K562 (cell line): ENCODE data around the gene RBM45. TPM values are rescaled to one million over a fixed set of nuclear protein-coding genes. Genes with fewer than 3 reads are reported as not detected.

Source experiments
- ATAC-seq: fragments of 200-7000 bp; cut with Tn5 transposase; 3 replicates; pipeline ENCODE4 v1.9.1; 2020; ENCODE audit warnings: moderate library complexity
- BruUV-seq: library from RNA; stranded (reverse); fragments of 400-500 nt; replicated peaks from 2 replicates; lab custom pipeline; 2021; lab: Mats Ljungman, UMichigan
- CTCF ChIA-PET: fragments of 300-600 bp; formaldehyde crosslinking; extraction: SDS; loops from one replicate; lab custom pipeline; 2021; ENCODE audit warnings: low intra/inter-chr PET ratio; lab: Yijun Ruan, JAX
- POLR2A ChIA-PET: fragments of 300-600, 350-650 bp; sonication (Branson Sonifier 250); formaldehyde crosslinking; extraction: SDS; loops from one replicate; lab custom pipeline; 2021; ENCODE audit warnings: antibody characterized with exemption, inconsistent platforms; lab: Yijun Ruan, JAX
- DNase-seq, 4 experiments: peaks; one replicate each; pipeline versions ENCODE4 v3.0.0 to v3.0.0-alpha.2; 2011 to 2018; ENCODE audit warnings: low spot score in 3 of 4, mixed read lengths in 3 of 4; ENCODE audit errors: extremely low read depth in 1 of 4
- FAIRE-seq: peaks from 2 replicates; lab custom pipeline; 2011; peaks lifted over from hg19 to GRCh38; lab: Jason Lieb, UNC
- H2AFZ ChIP-seq: 2 replicates; pipeline ENCODE4 v1.6.0; 2011; ENCODE audit warnings: low read depth, low read length, control low read depth, inconsistent platforms
- H3K27ac ChIP-seq: fragments of 200-600 bp; 3 replicates; pipeline ENCODE4 v1.8.0; 2011; ENCODE audit warnings: low read depth, mild to moderate bottlenecking, control low read depth, inconsistent platforms, low read length, moderate library complexity, mixed read lengths; ENCODE audit errors: extremely low read depth
- H3K27me3 ChIP-seq, 2 experiments: fragments of 300-600 bp in 1 of 2; 2 replicates in 1 of 2; 3 replicates in 1 of 2; pipeline versions ENCODE4 v1.6.0 to v1.8.0; 2011; ENCODE audit warnings: inconsistent platforms in 2 of 2, low read length in 2 of 2, mild to moderate bottlenecking in 1 of 2, mixed read lengths in 1 of 2, moderate library complexity in 1 of 2; ENCODE audit not compliant: control insufficient read depth in 2 of 2, insufficient read depth in 2 of 2
- H3K36me3 ChIP-seq: fragments of 300-600 bp; 3 replicates; pipeline ENCODE4 v1.8.0; 2011; ENCODE audit warnings: mild to moderate bottlenecking, low read length, inconsistent platforms; ENCODE audit not compliant: control insufficient read depth, insufficient read depth
- H3K4me1 ChIP-seq, 2 experiments: fragments of 200-600 bp in 1 of 2; replicated peaks in 1 of 2; 2 replicates in 1 of 2; 3 replicates in 1 of 2; pipeline versions ENCODE4 v1.5.1 to v1.8.0; 2011; ENCODE audit warnings: inconsistent platforms in 2 of 2, low read length in 2 of 2, mild to moderate bottlenecking in 1 of 2, mixed read lengths in 1 of 2, moderate library complexity in 1 of 2; ENCODE audit not compliant: control insufficient read depth in 2 of 2, insufficient read depth in 2 of 2
- H3K4me2 ChIP-seq: 2 replicates; pipeline ENCODE4 v1.6.1; 2011; ENCODE audit warnings: low read length, control low read depth, inconsistent platforms, mixed read lengths; ENCODE audit not compliant: insufficient read depth
- H3K4me3 ChIP-seq: fragments of 200-600 bp; sonication (generic), shearing (Covaris generic); 2 replicates; pipeline ENCODE4 v1.5.1; 2016; ENCODE audit warnings: control low read depth, inconsistent platforms
- H3K79me2 ChIP-seq: fragments of 200-600 bp; 3 replicates; pipeline ENCODE4 v1.8.0; 2011; ENCODE audit warnings: low read length, inconsistent platforms; ENCODE audit not compliant: control insufficient read depth, insufficient read depth
- H3K9ac ChIP-seq, 2 experiments: 2 replicates each; pipeline versions ENCODE4 v1.6.0 to v1.6.1; 2011; ENCODE audit warnings: low read depth in 2 of 2, low read length in 2 of 2, control low read depth in 1 of 2, inconsistent platforms in 1 of 2, mild to moderate bottlenecking in 1 of 2, mixed read lengths in 1 of 2; ENCODE audit not compliant: insufficient read depth in 1 of 2
- H3K9me1 ChIP-seq: one replicate; pipeline ENCODE4 v1.6.0; 2011; ENCODE audit warnings: inconsistent platforms, mild to moderate bottlenecking, low read length, moderate library complexity; ENCODE audit not compliant: control insufficient read depth, insufficient read depth
- H3K9me3 ChIP-seq: replicated peaks from 2 replicates; pipeline ENCODE4 v1.5.1; 2011; ENCODE audit warnings: low read depth, low read length, inconsistent platforms; ENCODE audit not compliant: control insufficient read depth, insufficient read depth
- H4K20me1 ChIP-seq: replicated peaks from 2 replicates; pipeline ENCODE4 v1.6.1; 2011; ENCODE audit warnings: low read length, inconsistent platforms, mixed read lengths; ENCODE audit not compliant: control insufficient read depth, insufficient read depth
- CBX3 ChIP-seq, 2 experiments: IDR thresholded peaks; 1 replicate in 1 of 2; 2 replicates in 1 of 2; pipeline ENCODE4 v1.6.1; 2012; ENCODE audit warnings: inconsistent platforms in 2 of 2, low read length in 2 of 2, borderline replicate concordance in 1 of 2, control low read depth in 1 of 2
- PYGO2 ChIP-seq: fragments of 450-650 bp; IDR thresholded peaks from 2 replicates; pipeline ENCODE4 v1.6.1; 2016; ENCODE audit warnings: mild to moderate bottlenecking, missing genetic modification characterization, moderate library complexity, missing compliant biosample characterization
- WGBS: fragments of 100-300 bp; shearing (Covaris generic); methylation state at CpG from one replicate; pipeline ENCODE4 v1.1.6; 2016; ENCODE audit warnings: low coverage, mixed read lengths; ENCODE audit not compliant: insufficient coverage; ENCODE audit errors: missing lambda C conversion rate; 5-methylcytosine and 5-hydroxymethylcytosine counted together
- in situ Hi-C: fragments of 300-500 bp; cut with MboI; formaldehyde crosslinking; loops from 4 replicates; pipeline ENCODE4 v1.15.0; 2018; ENCODE audit warnings: inconsistent platforms, mixed read lengths
- intact Hi-C: fragments of 100-400 bp; cut with micrococcal nuclease; formaldehyde crosslinking; loops from 2 replicates; pipeline ENCODE4 v1.14.2; 2022
- polyA plus RNA-seq, 8 experiments: library from polyadenylated mRNA; depleted of rRNA in 4 of 8; stranded (reverse) in 5 of 8; unstranded in 3 of 8; fragments of >200 nt; fragmentation: Nextera tagmentation in 2 of 8; fragmentation: Illumina TruSeq in 1 of 8; extraction: Ambion mirVana in 2 of 8; extraction: Trizol in 1 of 8; gene quantifications; 2 replicates each; pipeline versions ENCODE4 v1.2.1 to v1.2.3, GENCODE V29; 2011 to 2014; ENCODE audit warnings: inconsistent platforms in 1 of 8, missing spikeins in 1 of 8
- total RNA-seq, 7 experiments: library from RNA; depleted of rRNA in 6 of 7; stranded (reverse); fragments of >200 nt in 6 of 7; fragmentation: Illumina TruSeq in 2 of 7; extraction: Trizol in 2 of 7; gene quantifications; 2 replicates each; pipeline versions ENCODE4 v1.2.1 to v1.2.3, GENCODE V29; 2011 to 2021; ENCODE audit warnings: low replicate concordance in 1 of 7
- TF ChIP-seq, protein P1 (sequence below): sonication (generic); formaldehyde crosslinking; IDR thresholded peaks from 2 replicates; pipeline ENCODE4 v1.8.1; 2023; ENCODE audit warnings: mild to moderate bottlenecking, missing genetic modification reagents

RBM45 gene
- total and polyA plus RNA-seq, 9 of the 15 experiments (the other 6 are each of a cell fraction or from before 2014, with no cell fraction given) = 6.7 to 22.0 (median 15.0) TPM

DNA sequence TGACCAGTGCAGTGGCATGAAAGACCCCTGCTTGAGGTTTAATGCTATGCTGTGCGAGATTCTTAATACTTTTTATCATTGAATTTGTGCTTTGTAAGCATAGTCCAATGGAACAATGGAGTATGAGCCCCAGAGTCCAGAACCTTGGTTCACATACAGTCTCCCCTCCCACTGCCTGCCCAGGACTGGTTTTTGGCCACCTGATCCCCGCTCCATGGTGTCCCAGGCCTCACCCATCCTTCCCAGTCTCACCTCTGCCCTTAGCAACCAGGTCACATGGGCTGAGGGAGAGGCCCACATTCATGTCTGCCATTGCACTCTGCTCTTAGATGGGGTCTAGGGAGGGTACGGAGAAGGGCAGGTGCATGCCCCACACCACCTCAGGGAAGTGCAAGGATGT is 45.9 kb upstream of the RBM45 start:
- ChIA-PET CTCF (no interaction called here), POLR2A (interaction anchor here (0.6 kb wide), 1 partner anchor 357 kb away, joined by 3 read pairs; no protein-coding TSS in a partner anchor)
- TF ChIP-seq PYGO2 (tag) = no peak
- TF ChIP-seq CBX3 (IDR thresholded peaks at IDR 0.05; ENCODE audit: borderline replicate concordance in 1 of 2, low read length in 2 of 2) = no peak
- TF ChIP-seq, protein P1, sequence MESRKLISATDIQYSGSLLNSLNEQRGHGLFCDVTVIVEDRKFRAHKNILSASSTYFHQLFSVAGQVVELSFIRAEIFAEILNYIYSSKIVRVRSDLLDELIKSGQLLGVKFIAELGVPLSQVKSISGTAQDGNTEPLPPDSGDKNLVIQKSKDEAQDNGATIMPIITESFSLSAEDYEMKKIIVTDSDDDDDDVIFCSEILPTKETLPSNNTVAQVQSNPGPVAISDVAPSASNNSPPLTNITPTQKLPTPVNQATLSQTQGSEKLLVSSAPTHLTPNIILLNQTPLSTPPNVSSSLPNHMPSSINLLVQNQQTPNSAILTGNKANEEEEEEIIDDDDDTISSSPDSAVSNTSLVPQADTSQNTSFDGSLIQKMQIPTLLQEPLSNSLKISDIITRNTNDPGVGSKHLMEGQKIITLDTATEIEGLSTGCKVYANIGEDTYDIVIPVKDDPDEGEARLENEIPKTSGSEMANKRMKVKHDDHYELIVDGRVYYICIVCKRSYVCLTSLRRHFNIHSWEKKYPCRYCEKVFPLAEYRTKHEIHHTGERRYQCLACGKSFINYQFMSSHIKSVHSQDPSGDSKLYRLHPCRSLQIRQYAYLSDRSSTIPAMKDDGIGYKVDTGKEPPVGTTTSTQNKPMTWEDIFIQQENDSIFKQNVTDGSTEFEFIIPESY (CRISPR knock-in tag) = no peak
- Histone ChIP-seq H4K20me1 (no peaks in the 10 kb centered on the region), H3K4me2 (no peak overlapping the region), H3K4me3 (no peak overlapping the region), H3K27ac (no peak overlapping the region), H3K4me1 (peaks cover 3 to 20% of the 10 kb centered on the region in 2 experiments; a peak in 3 of 5 replicates), H3K27me3 (no peaks in the 10 kb centered on the region), H3K79me2 (no peaks in the 10 kb centered on the region), H2AFZ (no peak overlapping the region), H3K36me3 (no peaks in the 10 kb centered on the region), H3K9me1 (no peaks in the 10 kb centered on the region), H3K9me3 (no peaks in the 10 kb centered on the region), H3K9ac (no peak overlapping the region; a peak in 1 of 4 replicates)
- WGBS = 57% methylated on average over 3 of the region's 3 CpGs
- ATAC-seq = no peak
- intact Hi-C loops (no loop called here), in situ Hi-C loops (no loop called here)
- no TSS peak for BruUV-seq
- FAIRE-seq = no peak
- DNase-seq = no peak
